HepG2 (cell line): ENCODE results near the gene UCP2. TPM values are rescaled to one million over a fixed set of nuclear protein-coding genes. Genes with fewer than 3 reads are reported as not detected.

ENCODE experiments used
- ATAC-seq: fragments of 200-7000 bp; cut with Tn5 transposase; 3 replicates; pipeline ENCODE4 v1.9.1; 2020; ENCODE audit warnings: mild to moderate bottlenecking, moderate library complexity
- BruUV-seq: library from RNA; stranded (reverse); fragments of 400-500 nt; replicated peaks from 2 replicates; lab custom pipeline; 2021; lab: Mats Ljungman, UMichigan
- CTCF ChIA-PET: fragments of 300-600 bp; formaldehyde crosslinking; extraction: SDS; loops from one replicate; lab custom pipeline; 2021; ENCODE audit warnings: low total read pairs, inconsistent platforms, low intra/inter-chr PET ratio; lab: Yijun Ruan, JAX
- POLR2A ChIA-PET: fragments of 350-600 bp; sonication (Branson Sonifier 250); formaldehyde crosslinking; loops from one replicate; lab custom pipeline; 2020; ENCODE audit warnings: antibody characterized with exemption, inconsistent platforms; lab: Yijun Ruan, JAX
- DNase-seq: peaks from one replicate; pipeline ENCODE4 v3.0.0-alpha.2; 2015; ENCODE audit warnings: low spot score
- FAIRE-seq: peaks from 3 replicates; lab custom pipeline; 2011; peaks lifted over from hg19 to GRCh38; lab: Jason Lieb, UNC
- H2AFZ ChIP-seq: one replicate; pipeline ENCODE4 v1.6.1; 2011; ENCODE audit warnings: low read length, inconsistent platforms
- H3K27ac ChIP-seq: fragments of 300-600 bp; 3 replicates; pipeline ENCODE4 v1.8.0; 2011; ENCODE audit warnings: mixed run types, mild to moderate bottlenecking, mixed read lengths, low read length, inconsistent platforms; ENCODE audit not compliant: insufficient read depth; ENCODE audit errors: extremely low read length
- H3K27me3 ChIP-seq, 2 experiments: fragments of 200-600 bp in 1 of 2; 2 replicates in 1 of 2; 3 replicates in 1 of 2; pipeline versions ENCODE4 v1.6.0 to v1.8.0; 2011; ENCODE audit warnings: low read length in 2 of 2, mild to moderate bottlenecking in 2 of 2, moderate library complexity in 2 of 2, inconsistent platforms in 1 of 2; ENCODE audit not compliant: insufficient read depth in 2 of 2, control insufficient read depth in 1 of 2
- H3K36me3 ChIP-seq, 2 experiments: fragments of 200-600 bp in 1 of 2; replicated peaks in 1 of 2; 2 replicates in 1 of 2; 3 replicates in 1 of 2; pipeline versions ENCODE4 v1.5.1 to v1.8.0; 2011; ENCODE audit warnings: low read length in 2 of 2, inconsistent platforms in 1 of 2; ENCODE audit not compliant: insufficient read depth in 2 of 2, control insufficient read depth in 1 of 2
- H3K4me1 ChIP-seq: 2 replicates; pipeline ENCODE4 v1.5.1; 2012; ENCODE audit warnings: low read length, inconsistent platforms; ENCODE audit not compliant: insufficient read depth
- H3K4me2 ChIP-seq: 2 replicates; pipeline ENCODE4 v1.6.0; 2011; ENCODE audit warnings: low read depth, low read length, inconsistent platforms
- H3K4me3 ChIP-seq, 3 experiments: fragments of 200-600 bp in 1 of 3; sonication (generic), shearing (Covaris generic) in 1 of 3; replicated peaks in 1 of 3; 2 replicates each; pipeline ENCODE4 v1.5.1; 2011 to 2016; ENCODE audit warnings: low read length in 3 of 3, inconsistent platforms in 2 of 3, low read depth in 2 of 3, mild to moderate bottlenecking in 2 of 3, control low read depth in 1 of 3, mixed read lengths in 1 of 3; ENCODE audit not compliant: insufficient read depth in 1 of 3
- H3K79me2 ChIP-seq: one replicate; pipeline ENCODE4 v1.6.1; 2011; ENCODE audit warnings: low read length, inconsistent platforms; ENCODE audit not compliant: insufficient read depth
- H3K9ac ChIP-seq: 2 replicates; pipeline ENCODE4 v1.6.0; 2011; ENCODE audit warnings: mild to moderate bottlenecking, low read depth, low read length, inconsistent platforms; ENCODE audit not compliant: insufficient read depth
- H3K9me3 ChIP-seq: 2 replicates; pipeline ENCODE4 v1.5.1; 2012; ENCODE audit warnings: mild to moderate bottlenecking, low read length
- H4K20me1 ChIP-seq: 2 replicates; pipeline ENCODE4 v1.6.0; 2011; ENCODE audit warnings: inconsistent platforms, mild to moderate bottlenecking, low read length, moderate library complexity; ENCODE audit not compliant: insufficient read depth
- E2F1 ChIP-seq: sonication (generic); formaldehyde crosslinking; IDR thresholded peaks from 2 replicates; pipeline ENCODE4 v1.5.0; 2020; ENCODE audit warnings: missing genetic modification reagents
- FOSL2 ChIP-seq: sonication (generic); formaldehyde crosslinking; IDR thresholded peaks from 2 replicates; pipeline ENCODE4 v1.4.0; 2020; ENCODE audit warnings: missing genetic modification reagents
- NFAT5 ChIP-seq: sonication (generic); formaldehyde crosslinking; IDR thresholded peaks from 2 replicates; pipeline ENCODE4 v1.4.0; 2020; ENCODE audit warnings: missing genetic modification reagents
- POGZ ChIP-seq: sonication (generic); formaldehyde crosslinking; IDR thresholded peaks from 2 replicates; pipeline ENCODE4 v1.4.0; 2020; ENCODE audit warnings: mild to moderate bottlenecking, missing genetic modification reagents
- THAP7 ChIP-seq: sonication (generic); formaldehyde crosslinking; IDR thresholded peaks from 2 replicates; pipeline ENCODE4 v1.8.1; 2023; ENCODE audit warnings: mild to moderate bottlenecking, missing genetic modification reagents
- TMF1 ChIP-seq: sonication (generic); formaldehyde crosslinking; IDR thresholded peaks from 2 replicates; pipeline ENCODE4 v1.8.1; 2022; ENCODE audit warnings: low read depth, missing genetic modification reagents
- ZNF292 ChIP-seq: sonication (generic); formaldehyde crosslinking; IDR thresholded peaks from 2 replicates; pipeline ENCODE4 v1.8.1; 2022; ENCODE audit warnings: mild to moderate bottlenecking, low read depth, missing genetic modification reagents, borderline replicate concordance
- ZNF839 ChIP-seq: sonication (generic); formaldehyde crosslinking; IDR thresholded peaks from 2 replicates; pipeline ENCODE4 v1.4.0; 2020; ENCODE audit warnings: missing genetic modification reagents, mild to moderate bottlenecking, borderline replicate concordance
- WGBS: methylation state at CpG from one replicate; pipeline ENCODE4 v1.1.6; 2017; ENCODE audit warnings: low lambda C conversion rate; 5-methylcytosine and 5-hydroxymethylcytosine counted together
- in situ Hi-C: cut with HindIII; loops from 2 replicates; pipeline ENCODE4 v1.10.0; 2017; ENCODE audit warnings: low pct_unique_long_range_greater_than_20kb; ENCODE audit not compliant: extremely low pct_ligation_motif_present
- intact Hi-C: fragments of 100-400 bp; cut with micrococcal nuclease; formaldehyde crosslinking; loops from one replicate; pipeline ENCODE4 v1.10.0; 2022; ENCODE audit not compliant: unreplicated experiment
- polyA plus RNA-seq, 8 experiments: library from polyadenylated mRNA; depleted of rRNA in 3 of 8; stranded (reverse) in 7 of 8; unstranded in 1 of 8; fragments of >200 nt; fragmentation: Illumina TruSeq in 4 of 8; extraction: Trizol in 4 of 8; gene quantifications; 2 replicates each; pipeline versions ENCODE4 v1.2.1 to v1.2.3, GENCODE V29; 2011 to 2016; ENCODE audit warnings: low read depth in 4 of 8, missing spikeins in 1 of 8, mixed read lengths in 1 of 8; ENCODE audit not compliant: insufficient read depth in 1 of 8
- total RNA-seq, 5 experiments: library from RNA; depleted of rRNA; stranded (reverse); fragments of >200 nt; fragmentation: Illumina TruSeq; extraction: Trizol; gene quantifications; 2 replicates each; pipeline ENCODE4 v1.2.3, GENCODE V29; 2016; ENCODE audit warnings: low read depth in 1 of 5

Gene UCP2
- total and polyA plus RNA-seq, 2 of the 13 experiments (the other 11 are each of a cell fraction or from before 2014, with no cell fraction given) = 2.7 to 3.2 TPM

GRCh38 chr11:74013141-74013540 lies 30.5 kb upstream of the UCP2 start:
- H3K27ac ChIP-seq = no peak overlapping the region
- POLR2A ChIA-PET = no interaction called here
- H3K4me1 ChIP-seq = peaks cover 26% of the 10 kb centered on the region
- ATAC-seq (no peak), DNase-seq (no peak), FAIRE-seq (no peak)
- 96% methylated on average over 5 of the region's 8 CpGs for WGBS
- H3K27me3 ChIP-seq = no peaks in the 10 kb centered on the region
- intact Hi-C loops (no loop called here), in situ Hi-C loops (no loop called here)
- CTCF ChIA-PET = no interaction called here
- TF ChIP-seq FOSL2 (CRISPR knock-in tag) = no peak
- no peak for TF ChIP-seq ZNF292 (CRISPR knock-in tag)
- TF ChIP-seq ZNF839 (CRISPR knock-in tag) = no peak
- no TSS peak for BruUV-seq
- no peaks in the 10 kb centered on the region for H3K9me3 ChIP-seq
- H4K20me1 ChIP-seq = no peaks in the 10 kb centered on the region
- no peaks in the 10 kb centered on the region; a peak in 1 of 5 replicates for H3K36me3 ChIP-seq
- H3K79me2 ChIP-seq = no peaks in the 10 kb centered on the region
- H2AFZ ChIP-seq = no peak overlapping the region
- H3K9ac ChIP-seq = no peak overlapping the region
- H3K4me2 ChIP-seq = no peak overlapping the region
- no peak overlapping the region for H3K4me3 ChIP-seq

- peaks cover 25% of the 10 kb centered on the region for H3K4me1 ChIP-seq
- DNase-seq (no peak), ATAC-seq (no peak), FAIRE-seq (no peak)
- H3K36me3 ChIP-seq = no peaks in the 10 kb centered on the region; a peak in 1 of 5 replicates
- intact Hi-C loops = no loop called here
- ChIA-PET POLR2A (no interaction called here), CTCF (no interaction called here)
- H3K9ac ChIP-seq = no peak overlapping the region
- H3K4me2 ChIP-seq = no peak overlapping the region
- in situ Hi-C loops = no loop called here
- no peak overlapping the region for H2AFZ ChIP-seq
- H3K79me2 ChIP-seq = no peaks in the 10 kb centered on the region
- 96% methylated on average over 14 of the region's 14 CpGs for WGBS
- no peaks in the 10 kb centered on the region for H3K27me3 ChIP-seq
- no peaks in the 10 kb centered on the region for H4K20me1 ChIP-seq
- H3K27ac ChIP-seq = no peak overlapping the region
- no TSS peak for BruUV-seq
- H3K9me3 ChIP-seq = no peaks in the 10 kb centered on the region
- no peak overlapping the region for H3K4me3 ChIP-seq
- TF ChIP-seq NFAT5 = no peak
- TF ChIP-seq THAP7 (CRISPR knock-in tag) = no peak
- no peak for TF ChIP-seq POGZ (CRISPR knock-in tag)
- TF ChIP-seq E2F1 (CRISPR knock-in tag) = no peak
- TF ChIP-seq TMF1 (CRISPR knock-in tag) = no peak
Measured at GRCh38 chr11:74012074-74012809, 29.6 kb upstream of the UCP2 start.
